HG03558 (cell line): ENCODE measurements around the gene GNG2.

Experiments
- ATAC-seq: cut with Tn5 transposase; IDR thresholded peaks from one replicate; pipeline ENCODE4 v1.9.1; 2021; ENCODE audit warnings: moderate number of reproducible peaks; ENCODE audit not compliant: unreplicated experiment; ENCODE audit errors: extremely low read depth

GNG2 gene

DNA sequence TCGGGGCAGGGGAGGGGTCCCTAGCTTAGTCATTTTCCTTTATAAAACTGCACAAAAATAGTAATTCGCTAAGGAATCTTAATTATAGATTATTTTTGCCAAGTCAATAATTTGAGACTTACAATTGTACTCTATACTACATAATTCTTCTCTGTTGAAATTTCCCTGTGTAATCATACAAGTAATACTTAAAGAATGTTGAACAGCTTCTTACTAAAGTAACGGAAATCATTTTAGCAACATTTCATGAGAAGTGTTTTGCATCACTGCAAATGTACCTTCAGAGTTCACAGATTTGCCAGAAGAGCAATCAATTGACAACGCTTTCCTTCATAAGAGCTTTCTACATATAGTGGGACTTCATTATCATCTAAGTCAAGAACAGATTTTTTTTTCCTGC, 7.9 kb upstream of the GNG2 start:
- no peak for ATAC-seq

DNA sequence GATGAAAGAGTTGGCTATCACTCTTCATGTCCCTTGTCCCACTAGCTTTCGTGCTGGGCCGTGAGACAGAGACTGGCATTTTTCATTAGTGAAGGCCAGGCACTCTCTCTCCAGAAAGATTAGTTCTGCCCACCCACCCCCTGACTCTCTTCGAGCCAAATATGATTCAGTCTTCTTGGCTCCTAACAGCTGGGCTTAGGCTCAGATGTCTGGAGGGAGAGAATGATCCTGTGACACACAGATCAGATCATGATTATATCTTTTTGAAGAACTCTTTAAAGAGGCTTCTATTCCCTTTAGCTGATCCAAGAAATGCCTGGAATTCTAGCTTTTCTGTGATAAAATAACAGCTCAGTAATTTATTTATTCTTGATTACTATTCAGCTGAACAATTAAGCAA, 5.2 kb upstream of the GNG2 start:
- no peak for ATAC-seq

DNA sequence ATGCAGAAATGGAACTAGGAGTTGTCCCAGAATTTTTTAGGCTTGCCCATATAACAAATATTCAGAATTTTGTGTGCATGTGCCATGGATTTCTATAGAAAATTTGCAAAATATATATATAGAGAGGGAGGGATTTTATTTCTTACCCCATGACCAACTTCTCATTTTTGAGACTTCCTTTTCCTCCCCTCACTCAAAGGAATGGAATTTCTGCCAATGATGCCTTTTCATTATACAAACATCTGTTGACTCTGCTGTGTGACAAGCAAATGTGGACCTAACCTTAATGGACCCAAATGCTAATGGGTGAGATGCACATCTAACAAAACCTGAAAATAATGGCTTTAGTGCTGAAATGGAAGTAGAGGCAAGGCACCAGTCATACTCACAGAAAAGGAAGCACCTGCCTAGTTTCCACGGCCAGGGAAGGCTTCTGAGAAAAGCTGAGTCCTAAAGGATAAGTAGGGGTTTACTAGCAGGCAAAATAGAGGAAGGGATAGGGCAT, 3.6 kb upstream of the GNG2 start:
- ATAC-seq, result no peak

DNA sequence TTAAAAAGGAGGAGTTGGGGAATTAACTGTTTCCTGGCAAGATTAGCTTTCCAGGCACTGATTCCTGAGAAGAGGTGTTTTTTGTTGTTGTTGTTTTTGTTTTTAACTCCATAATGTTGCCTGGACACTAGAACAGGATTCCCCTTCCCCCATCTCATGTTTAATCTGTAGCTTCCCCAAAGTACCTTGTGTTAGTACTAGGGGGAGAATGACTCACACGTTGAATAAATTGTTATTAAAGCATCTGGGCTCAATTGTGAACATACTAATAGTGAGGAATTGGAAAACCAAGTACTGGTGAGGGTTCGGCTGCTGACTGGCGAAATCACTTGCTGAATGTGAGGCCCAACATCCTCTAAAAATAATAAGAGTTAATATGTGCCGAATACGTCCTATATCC, 1.3 kb upstream of the GNG2 start:
- no peak for ATAC-seq

DNA sequence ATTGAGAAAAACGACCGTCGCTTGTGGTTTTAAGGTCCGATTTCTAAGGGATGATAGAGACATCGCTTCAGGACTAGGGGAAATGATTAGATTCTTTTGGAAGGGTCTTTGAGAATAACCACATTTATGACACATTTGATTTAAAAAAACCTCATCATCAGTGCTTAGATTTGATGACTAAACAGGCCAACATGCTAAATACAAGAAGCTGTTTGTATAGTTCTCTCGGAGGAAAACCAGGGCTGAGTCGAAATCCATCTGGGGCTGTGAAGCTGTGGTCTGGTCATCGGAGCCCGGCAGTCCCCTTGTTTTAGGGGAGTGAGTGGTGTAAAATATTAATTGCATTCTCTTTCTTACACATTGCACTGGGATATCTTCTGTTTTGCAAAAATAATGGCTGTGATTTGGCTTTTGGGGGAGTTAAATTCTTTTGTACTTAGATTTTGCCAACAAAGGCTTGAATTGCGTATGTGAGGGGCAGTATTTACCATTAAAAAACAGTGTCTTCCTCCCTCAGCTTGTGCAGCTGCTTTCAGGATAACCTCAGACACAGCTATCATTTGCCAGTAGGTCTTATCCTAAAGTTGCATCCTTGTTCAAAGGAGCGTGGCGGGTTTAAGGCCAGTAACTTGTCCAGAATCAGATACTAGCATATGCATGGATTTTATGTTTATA, 550 bp downstream of the GNG2 start:
- ATAC-seq, result no peak

DNA sequence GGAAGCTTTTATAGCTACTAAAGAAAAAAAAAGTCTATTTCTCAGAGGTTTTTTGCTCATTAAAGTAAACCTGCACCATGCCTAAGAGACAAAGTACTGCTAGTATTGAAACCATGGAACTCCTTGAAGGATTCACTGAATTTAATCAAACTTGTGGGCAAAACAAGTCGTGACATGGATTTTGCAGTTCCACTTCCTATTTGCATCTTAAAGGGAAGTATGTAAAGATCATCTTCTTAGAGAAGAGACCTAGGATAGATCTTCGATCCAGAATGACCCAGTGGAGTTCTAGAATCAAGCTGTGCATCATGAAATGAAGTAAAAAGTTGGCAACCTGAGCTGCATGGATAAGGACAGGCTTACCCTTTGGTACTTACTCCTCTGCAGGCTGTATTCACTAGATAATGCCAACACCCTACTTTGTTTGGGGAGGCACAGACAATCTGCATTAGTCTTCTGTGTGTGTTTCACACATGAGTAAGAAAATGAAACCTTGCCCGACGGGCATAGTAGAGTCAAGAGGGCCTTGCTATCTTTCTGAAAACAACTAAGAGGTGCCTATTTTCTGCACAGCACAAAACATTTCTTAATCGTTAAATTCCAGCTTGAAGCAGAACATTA, 1.9 kb downstream of the GNG2 start:
- no peak for ATAC-seq

DNA sequence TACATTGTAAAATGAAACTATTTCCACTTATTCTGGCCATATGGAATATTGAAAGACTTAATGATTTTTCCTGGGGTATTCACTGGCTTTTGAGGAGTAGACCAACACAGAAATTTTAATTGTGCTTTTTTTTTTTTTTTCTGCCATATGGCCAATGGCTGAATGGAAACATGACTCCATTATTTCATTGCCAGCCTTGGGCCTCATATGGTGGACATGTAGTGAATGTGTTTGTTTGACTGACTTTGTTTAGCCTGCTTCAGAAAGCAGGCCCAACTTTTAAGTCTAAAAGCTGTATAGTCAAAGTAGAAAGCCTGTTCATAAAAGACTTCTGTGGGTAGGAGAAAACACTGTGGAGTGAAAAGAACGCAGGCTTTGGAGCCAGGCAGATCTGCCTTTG, 2.4 kb downstream of the GNG2 start:
- no peak for ATAC-seq

DNA sequence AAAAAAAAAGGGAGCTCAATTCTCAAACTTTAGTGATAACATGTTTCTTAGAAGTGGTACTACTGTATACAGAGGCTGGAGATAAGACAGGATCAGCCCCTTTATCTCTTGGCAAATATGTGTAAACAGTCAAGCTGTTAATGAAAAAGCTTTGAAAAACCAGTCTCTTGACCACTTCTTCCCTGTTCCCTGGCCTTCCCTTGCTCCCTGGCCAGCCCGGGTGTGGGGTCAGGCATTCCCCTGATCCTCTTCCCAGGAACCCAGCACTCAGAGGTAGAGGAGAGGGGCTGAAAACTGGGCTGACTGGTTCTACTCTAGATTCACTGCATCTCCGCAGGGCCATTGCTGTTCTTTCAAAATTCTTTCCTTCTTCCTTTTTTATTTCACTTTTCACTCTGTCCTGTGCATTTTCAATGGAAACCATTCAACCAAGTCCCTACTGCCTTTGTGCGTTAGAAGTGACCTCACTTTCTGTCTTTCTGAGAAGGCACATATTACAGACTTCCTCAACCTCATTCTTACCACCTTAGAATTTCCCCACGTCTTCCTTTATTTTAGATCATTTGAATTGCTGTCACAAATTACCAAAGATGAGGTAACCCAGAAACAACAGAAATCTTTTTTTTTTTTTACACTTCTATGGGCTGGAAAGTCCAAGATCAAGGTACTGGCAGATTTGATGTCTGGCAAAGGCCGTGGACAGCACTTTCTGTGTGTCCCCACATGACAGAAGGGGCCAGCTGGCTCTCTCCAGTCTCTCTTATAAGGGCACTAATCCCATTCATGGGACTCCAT, 5.7 kb downstream of the GNG2 start:
- ATAC-seq, result peak; percentile 32

DNA sequence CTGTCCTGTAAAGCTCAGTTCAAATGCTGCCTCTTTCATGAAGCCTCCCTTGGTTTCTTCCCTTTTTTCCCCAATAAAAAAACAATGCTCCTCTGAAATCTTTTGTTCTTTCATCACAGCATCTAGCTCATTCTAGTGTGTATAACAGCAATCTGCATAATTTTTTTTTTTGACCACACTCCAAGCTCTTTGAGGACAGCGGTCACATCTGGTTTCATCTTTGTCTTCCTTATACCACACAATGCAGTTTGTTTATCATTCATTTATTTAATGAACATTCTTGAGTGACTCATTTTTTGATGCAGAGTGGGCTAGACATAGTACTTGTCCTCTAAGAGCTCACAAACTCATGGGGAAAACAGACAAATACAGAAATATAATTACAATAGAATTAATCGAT, 7.3 kb downstream of the GNG2 start:
- ATAC-seq, result no peak

DNA sequence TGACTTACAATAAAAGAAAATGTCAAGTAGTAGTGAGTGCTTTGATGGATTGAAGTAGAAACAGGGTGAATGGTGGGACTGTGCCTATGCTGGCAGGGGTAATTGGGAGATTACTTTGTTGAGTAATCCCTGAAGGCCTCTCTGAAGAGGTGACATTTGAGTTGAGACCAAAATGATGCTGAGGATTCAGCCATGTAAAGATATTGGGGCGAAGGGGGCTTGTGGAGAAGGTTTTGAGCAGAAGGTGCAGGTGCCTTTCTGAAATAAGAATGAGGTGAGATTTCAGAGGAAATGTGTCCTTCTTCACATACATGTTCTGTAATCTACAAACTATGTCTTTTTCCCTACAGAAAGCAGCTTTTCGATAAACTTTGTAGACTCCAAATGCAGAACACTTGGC, 8.0 kb downstream of the GNG2 start:
- no peak for ATAC-seq

DNA sequence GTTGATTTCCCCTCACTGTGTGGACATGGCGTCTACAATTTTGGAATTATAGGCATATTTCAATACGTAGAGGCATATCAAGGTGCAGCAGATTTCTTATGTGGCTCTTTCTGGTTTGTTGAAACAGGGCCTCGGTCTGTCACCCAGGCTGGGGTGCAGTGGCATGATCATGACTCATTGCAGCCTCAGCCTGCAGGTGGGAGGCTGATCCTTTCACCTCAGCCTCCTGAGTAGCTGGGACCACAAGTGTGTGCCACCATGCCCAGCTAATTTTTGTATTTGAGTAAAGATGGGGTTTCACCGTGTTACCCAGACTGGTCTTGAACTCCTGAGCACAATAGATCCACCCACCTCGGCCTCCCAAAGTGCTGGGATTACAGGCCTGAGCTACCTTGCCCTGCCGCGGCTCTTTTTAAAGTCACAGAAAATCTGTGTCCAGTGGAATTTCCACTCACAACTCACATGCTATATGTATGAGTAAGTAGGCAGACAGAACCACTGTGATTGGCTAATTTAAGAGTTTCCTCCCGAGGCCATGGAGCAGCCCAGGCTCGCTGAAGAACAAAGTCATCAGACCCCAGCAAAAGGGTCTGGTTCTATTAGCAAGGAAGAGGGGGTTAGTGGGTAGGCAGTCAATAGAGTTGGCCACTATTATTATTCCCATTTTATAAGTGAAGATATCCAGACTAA, 9.1 kb downstream of the GNG2 start:
- ATAC-seq, result no peak

DNA sequence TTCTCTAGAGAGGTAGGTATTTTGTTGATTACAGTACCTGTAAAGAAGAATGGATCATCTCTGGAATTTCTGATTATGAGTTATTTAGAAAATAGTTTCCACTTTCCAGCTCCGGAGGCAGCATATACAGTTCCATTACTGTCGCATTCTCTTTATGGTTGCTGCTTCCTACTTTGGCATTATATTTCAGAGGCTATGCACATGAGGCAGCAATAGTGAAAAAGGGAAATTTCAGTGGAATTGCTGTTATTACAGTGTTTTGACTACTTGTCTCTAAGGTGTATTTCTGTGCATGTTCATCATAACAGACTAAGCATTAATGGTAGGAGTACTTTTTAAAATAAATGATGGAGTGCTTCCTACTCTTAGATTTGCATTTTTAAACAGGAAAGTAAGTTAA, 10.2 kb downstream of the GNG2 start:
- ATAC-seq, result no peak

DNA sequence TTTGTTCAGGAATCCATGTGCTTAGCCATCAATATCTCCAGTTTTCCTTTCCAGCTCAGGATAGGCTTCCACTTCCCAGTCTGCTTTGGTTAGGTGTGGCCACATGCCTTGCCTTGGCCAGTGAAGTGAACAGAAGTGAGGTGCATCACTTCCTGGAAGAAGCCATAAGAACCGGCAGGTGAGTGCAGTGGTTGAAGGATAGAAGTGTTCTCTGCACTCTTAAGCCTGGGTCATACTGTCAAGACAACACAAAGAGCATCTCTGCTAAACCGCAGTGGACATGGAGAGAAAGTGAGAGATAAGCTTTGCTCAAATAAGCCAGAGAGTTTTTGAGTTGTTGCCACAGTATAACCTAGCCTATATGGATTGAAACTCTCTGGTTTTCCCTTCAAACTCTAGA, 11.4 kb downstream of the GNG2 start:
- ATAC-seq, result no peak

DNA sequence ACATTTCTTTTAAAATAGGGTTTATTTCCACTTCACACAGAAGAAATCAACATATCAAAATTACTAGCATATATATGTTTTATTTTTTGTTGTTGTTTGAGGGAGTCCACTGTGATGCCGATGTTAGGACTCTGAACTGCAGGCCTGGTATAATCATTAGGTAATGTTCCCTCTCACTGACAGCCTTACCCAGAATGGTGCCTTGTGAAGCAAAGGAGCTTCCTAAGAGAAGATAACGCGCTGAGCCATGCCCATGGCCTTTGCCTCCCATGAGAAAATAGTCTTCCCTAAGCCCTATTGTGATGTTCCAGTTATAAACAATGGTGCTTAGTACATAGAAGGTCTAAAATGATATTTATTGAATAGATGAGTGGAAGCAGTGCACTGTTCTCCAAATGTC, 12.0 kb downstream of the GNG2 start:
- ATAC-seq, result no peak

DNA sequence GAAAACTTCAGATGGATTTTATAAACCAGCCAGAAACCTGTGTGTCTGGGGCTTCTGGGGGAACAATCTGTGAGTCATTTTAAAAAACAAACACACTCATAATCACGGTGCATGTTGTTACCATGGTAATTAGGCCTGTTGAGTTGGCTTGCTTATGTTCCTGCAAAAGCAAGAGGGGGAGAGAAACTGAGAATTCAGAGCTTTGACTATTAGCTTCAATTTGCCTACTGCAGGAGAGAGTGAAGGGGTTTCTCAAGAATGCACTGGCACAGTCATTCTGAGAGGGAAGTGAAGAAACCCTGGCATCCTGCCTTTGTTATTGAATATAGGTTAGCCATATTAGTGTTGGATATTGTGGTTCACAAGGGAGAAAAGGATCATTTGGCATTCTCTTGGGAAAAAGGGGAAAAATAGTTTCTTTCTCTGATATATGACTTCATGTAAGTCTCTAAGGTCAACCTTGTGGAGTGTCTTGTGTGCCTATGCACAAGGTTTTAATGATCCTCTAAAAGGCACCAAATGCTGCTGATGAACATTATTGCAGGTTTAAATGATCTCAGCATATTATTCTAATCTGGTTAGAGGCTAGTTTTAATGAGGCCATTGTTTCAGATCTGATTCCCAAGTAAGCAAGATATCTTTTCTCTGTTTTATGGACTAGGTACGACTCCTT, 12.9 kb downstream of the GNG2 start:
- peak; percentile 87 for ATAC-seq

DNA sequence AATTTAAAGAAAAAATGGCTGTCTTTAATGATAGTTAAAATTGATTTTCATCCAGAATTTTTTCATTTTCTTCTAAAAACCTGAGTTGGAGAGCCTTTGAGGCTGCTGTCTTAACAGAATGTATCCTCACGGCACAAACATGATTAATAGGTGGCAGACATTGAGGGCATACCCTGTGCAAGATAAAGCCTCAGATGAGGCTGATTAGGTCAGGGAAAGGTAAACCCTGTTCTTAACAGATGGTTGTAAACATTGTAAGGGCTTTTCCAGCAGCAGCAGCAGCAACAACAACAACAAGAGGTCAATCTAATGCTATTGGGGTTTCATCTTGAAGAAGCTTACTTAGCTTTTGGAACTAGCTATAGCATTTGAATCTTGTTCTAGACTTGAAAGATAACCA, 17.4 kb downstream of the GNG2 start:
- ATAC-seq, result no peak

DNA sequence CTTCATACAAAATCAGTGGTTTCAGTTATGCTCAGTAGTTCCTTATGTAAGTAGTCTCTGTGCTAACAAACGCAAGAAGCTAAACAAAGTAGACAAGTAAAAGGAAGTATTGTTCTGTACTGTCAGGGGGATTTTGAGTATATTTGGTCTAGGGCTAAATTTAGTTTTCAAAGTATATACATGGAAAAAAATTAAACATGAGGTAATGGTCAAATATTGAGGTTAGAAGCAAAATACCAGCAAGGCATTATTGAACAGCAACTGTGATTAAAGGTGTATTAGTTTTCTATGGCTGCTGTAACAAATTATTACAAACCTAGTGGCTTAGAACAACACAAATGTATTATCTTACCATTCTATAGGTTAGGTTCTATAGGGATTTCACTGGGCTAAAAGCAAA, 18.8 kb downstream of the GNG2 start:
- no peak for ATAC-seq

DNA sequence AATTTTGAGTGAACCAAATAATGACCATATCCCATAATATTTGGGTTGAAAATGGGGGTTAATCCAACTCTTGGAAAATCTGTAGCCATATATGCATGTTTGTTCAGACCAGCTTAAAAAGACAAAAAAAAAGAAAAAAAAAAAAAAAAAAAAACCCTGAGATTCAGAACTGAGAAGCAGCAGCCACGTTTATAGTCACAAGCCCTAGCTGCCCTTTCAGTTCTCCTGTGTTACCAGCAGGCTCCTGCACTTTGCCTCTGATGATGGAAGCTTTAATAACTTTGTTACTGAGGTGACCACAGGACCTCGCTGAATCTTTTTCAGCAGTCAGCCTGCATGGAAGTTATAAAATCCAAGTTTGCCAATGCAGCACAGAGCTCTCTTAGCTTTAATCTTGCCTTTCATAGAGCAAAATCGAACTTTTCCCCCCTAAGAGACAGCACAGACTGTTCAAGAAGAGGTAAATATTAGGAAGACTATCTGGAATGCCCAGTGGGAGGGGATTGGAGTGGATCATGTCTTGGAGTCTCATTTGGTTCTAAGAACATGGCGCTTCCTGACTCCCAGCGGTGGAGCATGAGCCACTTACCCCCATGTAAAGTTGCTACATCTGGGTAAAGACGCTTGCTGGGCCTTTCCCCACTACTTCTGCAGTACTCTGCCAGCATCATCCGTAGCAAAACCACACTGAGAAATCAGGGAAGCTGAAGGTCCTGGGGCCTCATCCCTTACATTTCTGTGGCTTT, 20.6 kb downstream of the GNG2 start:
- ATAC-seq, result peak; percentile 36

DNA sequence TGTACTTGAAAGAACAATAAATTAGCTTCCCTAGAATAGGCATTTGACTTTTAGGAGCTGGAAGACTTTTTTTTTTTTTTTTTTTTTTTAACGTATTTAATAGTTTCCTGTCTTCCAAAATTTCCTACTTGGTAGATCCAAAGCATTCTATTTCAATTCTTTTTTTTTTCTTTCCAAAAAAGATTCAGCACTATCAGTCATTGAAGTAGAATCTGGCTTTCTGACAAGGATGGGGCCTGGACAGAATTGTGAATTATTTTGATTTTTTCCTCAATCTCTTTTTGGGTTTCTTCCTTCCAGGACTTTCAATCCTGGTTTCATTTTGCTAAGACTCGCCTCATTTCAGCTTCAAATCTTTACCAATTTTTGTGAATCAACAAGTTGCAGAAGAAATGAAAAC, 21.2 kb downstream of the GNG2 start:
- no peak for ATAC-seq

DNA sequence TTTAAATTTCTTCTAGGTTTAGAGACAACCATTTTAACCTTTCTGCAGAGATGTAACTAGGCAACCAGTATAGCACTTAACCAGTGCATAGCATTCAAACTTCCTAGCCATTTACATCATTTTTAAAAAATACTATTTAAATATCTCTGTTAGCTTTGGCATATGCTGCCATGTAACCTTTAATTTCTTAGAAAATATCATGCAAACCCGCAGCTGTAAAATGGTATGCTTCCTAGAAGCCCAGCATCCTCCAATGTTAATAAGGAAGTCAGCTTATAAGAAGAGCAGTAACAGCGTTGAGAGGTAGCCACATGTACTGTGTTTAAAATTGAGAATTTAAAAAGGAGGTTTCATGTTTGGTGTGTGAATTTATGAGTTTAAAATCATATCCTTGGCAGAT, 22.8 kb downstream of the GNG2 start:
- ATAC-seq, result no peak
